HFFc6 (cell line): ENCODE measurements around the gene DGKZ. TPM values are rescaled to one million over a fixed set of nuclear protein-coding genes. Genes with fewer than 3 reads are reported as not detected.

Source experiments
- DNase-seq: peaks from one replicate; pipeline ENCODE4 v3.0.0-alpha.2; 2018
- H3K27ac Mint-ChIP-seq: 2 replicates; pipeline ENCODE4 v1.8.0; 2020; ENCODE audit warnings: mild to moderate bottlenecking, mixed read lengths
- H3K27me3 Mint-ChIP-seq: 2 replicates; pipeline ENCODE4 v1.8.0; 2021; ENCODE audit warnings: mild to moderate bottlenecking, moderate library complexity, mixed read lengths; ENCODE audit not compliant: insufficient read depth
- H3K36me3 Mint-ChIP-seq: 2 replicates; pipeline ENCODE4 v1.8.0; 2021; ENCODE audit warnings: low read depth, mixed read lengths
- H3K4me1 Mint-ChIP-seq: 2 replicates; pipeline ENCODE4 v1.8.0; 2020; ENCODE audit warnings: low read depth, mixed read lengths
- H3K4me3 Mint-ChIP-seq: 2 replicates; pipeline ENCODE4 v1.8.0; 2020; ENCODE audit warnings: mild to moderate bottlenecking, moderate library complexity, mixed read lengths
- H3K9me3 Mint-ChIP-seq: 2 replicates; pipeline ENCODE4 v1.8.0; 2020; ENCODE audit warnings: mild to moderate bottlenecking, mixed read lengths
- CTCF ChIP-seq: fragments of 200-600 bp; sonication (generic); IDR thresholded peaks from 2 replicates; pipeline ENCODE4 v1.5.0; 2021; ENCODE audit warnings: antibody characterized with exemption, mild to moderate bottlenecking
- total RNA-seq, 6 experiments: library from RNA; stranded (reverse); fragmentation: NEBNext Ultra II Directional; extraction: Animal tissue kit (Norgen Biotek cat#: 25700); gene quantifications; 2 replicates in 1 of 6; 3 replicates in 5 of 6; pipeline ENCODE4 v1.2.3, GENCODE V29; 2021

The DGKZ gene
- total RNA-seq, 6 experiments from 2014 or later, result 40.4 to 49.8 (median 46.2) TPM

GRCh38 chr11:46390331-46391171 is 43.3 kb downstream of the DGKZ start:
- DNase-seq, result no peak
- peaks cover 23% of the 10 kb centered on the region for H3K27me3 Mint-ChIP-seq
- no peak overlapping the region for H3K27ac Mint-ChIP-seq
- no peaks in the 10 kb centered on the region; the same call in 1 of the 2 replicates for H3K36me3 Mint-ChIP-seq
- H3K9me3 Mint-ChIP-seq, result no peaks in the 10 kb centered on the region
- TF ChIP-seq CTCF, result no peak
- peak overlapping the region; percentile 80 for H3K4me3 Mint-ChIP-seq
- H3K4me1 Mint-ChIP-seq, result peaks cover 32% of the 10 kb centered on the region

- peaks cover under 1% of the 10 kb centered on the region; the same call in 1 of the 2 replicates for H3K36me3 Mint-ChIP-seq
- H3K9me3 Mint-ChIP-seq, result no peaks in the 10 kb centered on the region
- TF ChIP-seq CTCF, result no peak
- H3K27ac Mint-ChIP-seq, result no peak overlapping the region
- no peak overlapping the region for H3K4me3 Mint-ChIP-seq
- no peak for DNase-seq
- peaks cover 28% of the 10 kb centered on the region for H3K4me1 Mint-ChIP-seq
- H3K27me3 Mint-ChIP-seq, result peaks cover 23% of the 10 kb centered on the region
Measured at GRCh38 chr11:46391186-46391577, 43.9 kb downstream of the DGKZ start.

GRCh38 chr11:46391578-46392420 is 44.5 kb downstream of the DGKZ start, which contains the start of gene CHRM4:
TSS of gene CHRM4 (minus strand) at chr11:46391776. CDS start at chr11:46386557, 5,219 bp downstream.
- peak; percentile 72 for TF ChIP-seq CTCF
- H3K36me3 Mint-ChIP-seq, result peaks cover 7% of the 10 kb centered on the region
- peaks cover 22% of the 10 kb centered on the region for H3K4me1 Mint-ChIP-seq
- H3K9me3 Mint-ChIP-seq, result no peaks in the 10 kb centered on the region
- DNase-seq, result no peak
- H3K27ac Mint-ChIP-seq, result no peak within 1 kb of the TSS
- peak within 1 kb of the TSS; percentile 80 for H3K4me3 Mint-ChIP-seq
- H3K27me3 Mint-ChIP-seq, result peaks cover 21% of the 10 kb centered on the region

- H3K4me1 Mint-ChIP-seq, result peaks cover 19% of the 10 kb centered on the region
- peaks cover 21% of the 10 kb centered on the region for H3K27me3 Mint-ChIP-seq
- H3K36me3 Mint-ChIP-seq, result peaks cover 14% of the 10 kb centered on the region
- H3K4me3 Mint-ChIP-seq, result peak overlapping the region; percentile 64
- DNase-seq, result peak; percentile 58
- no peak for TF ChIP-seq CTCF
- H3K9me3 Mint-ChIP-seq, result no peaks in the 10 kb centered on the region
- no peak overlapping the region for H3K27ac Mint-ChIP-seq
Measured at GRCh38 chr11:46392421-46393230, 45.4 kb downstream of the DGKZ start.

- Mint-ChIP-seq H3K9me3 (no peaks in the 10 kb centered on the region), H3K4me1 (peaks cover 15% of the 10 kb centered on the region), H3K36me3 (peaks cover 17% of the 10 kb centered on the region), H3K4me3 (peak overlapping the region; percentile 64; the same call in 1 of the 2 replicates), H3K27ac (no peak overlapping the region), H3K27me3 (peaks cover 20% of the 10 kb centered on the region)
- no peak for DNase-seq
- TF ChIP-seq CTCF, result no peak
Measured at GRCh38 chr11:46393231-46393616, 46.0 kb downstream of the DGKZ start.
